Transverse colon (tissue), 4 donors: ENCODE measurements around the gene ENPP7. TPM values are rescaled to one million over a fixed set of nuclear protein-coding genes. Genes with fewer than 3 reads are reported as not detected.

Experiments
- DNase-seq: peaks from one replicate; pipeline ENCODE4 v3.0.0-alpha.2; 2019
- H3K27ac ChIP-seq, 4 donors: fragments of 200-600 bp; sonication (generic); 2 replicates each; pipeline ENCODE4 v1.5.1; 2016 to 2018; ENCODE audit warnings: inconsistent platforms in 4 of 4
- H3K27me3 ChIP-seq: fragments of 200-600 bp; sonication (generic); 2 replicates; pipeline ENCODE4 v1.5.1; 2017; ENCODE audit warnings: inconsistent platforms
- H3K36me3 ChIP-seq, 4 donors: fragments of 200-600 bp; sonication (generic); 2 replicates each; pipeline ENCODE4 v1.5.1; 2017 to 2019; ENCODE audit warnings: inconsistent platforms in 4 of 4
- H3K4me1 ChIP-seq, 4 donors: fragments of 200-600 bp; sonication (generic); 2 replicates each; pipeline ENCODE4 v1.5.1; 2017 to 2020; ENCODE audit warnings: inconsistent platforms in 4 of 4
- H3K4me3 ChIP-seq, 4 donors: fragments of 200-600 bp; sonication (generic); 1 replicate in 1 of 4; 2 replicates in 3 of 4; pipeline versions ENCODE4 v1.5.1 to v1.6.1; 2017 to 2019; ENCODE audit warnings: inconsistent platforms in 4 of 4
- H3K9me3 ChIP-seq, 2 donors: fragments of 200-600 bp; sonication (generic); 2 replicates each; pipeline ENCODE4 v1.5.1; 2017 to 2019; ENCODE audit warnings: inconsistent platforms in 2 of 2
- CTCF ChIP-seq, 5 experiments: fragments of 200-600 bp in 3 of 5; fragments of 450-650 bp in 2 of 5; sonication (generic) in 3 of 5; IDR thresholded peaks; 1 replicate in 2 of 5; 2 replicates in 3 of 5; pipeline ENCODE4 v1.5.1; 2016 to 2017; ENCODE audit warnings: antibody characterized with exemption in 5 of 5, inconsistent platforms in 3 of 5, mild to moderate bottlenecking in 2 of 5, moderate library complexity in 1 of 5
- EP300 ChIP-seq: sonication (generic); formaldehyde crosslinking; IDR thresholded peaks from one replicate; pipeline ENCODE4 v1.6.1; 2017; ENCODE audit warnings: antibody characterized with exemption, low read depth
- POLR2A ChIP-seq: fragments of 450-650 bp; IDR thresholded peaks from one replicate; pipeline ENCODE4 v1.6.1; 2016; ENCODE audit warnings: antibody characterized with exemption, mild to moderate bottlenecking, moderate library complexity
- POLR2AphosphoS5 ChIP-seq, 3 donors: sonication (generic); formaldehyde crosslinking; IDR thresholded peaks; one replicate each; pipeline ENCODE4 v1.6.1; 2016; ENCODE audit warnings: antibody characterized with exemption in 3 of 3
- WGBS, 2 donors: methylation state at CpG; one replicate each; pipeline ENCODE4 v1.1.5; 2018; ENCODE audit warnings: low coverage in 1 of 2; 5-methylcytosine and 5-hydroxymethylcytosine counted together
- in situ Hi-C, 4 donors: fragments of 200-750 bp; cut with MboI; loops; one replicate each; pipeline versions ENCODE4 v1.15.0 to v1.15.1; 2017; ENCODE audit warnings: low sequenced_read_pairs in 3 of 4, low pct_ligation_motif_present in 1 of 4, low pct_unique_long_range_greater_than_20kb in 1 of 4
- intact Hi-C: fragments of 100-400 bp; cut with DNase I; formaldehyde crosslinking; loops from one replicate; pipeline ENCODE4 v1.15.1; 2023; ENCODE audit warnings: low total_unique reads
- total RNA-seq, 4 donors: library from RNA; depleted of rRNA; stranded (reverse); fragments of >200 nt; gene quantifications; one replicate each; pipeline ENCODE4 v1.1.0, GENCODE V29; 2016

Gene ENPP7
- under 1 TPM in 1 of 4 donors, not detected in 3; 0.16 TPM for total RNA-seq

GRCh38 chr17:79730769-79731483 is at the start of gene ENPP7:
TSS of gene ENPP7 (plus strand) at chr17:79730943. CDS start at chr17:79731140, 197 bp downstream.
- no peak for DNase-seq
- 88 to 100% methylated on average over 2 to 32 of the region's 33 CpGs for WGBS, 2 donors

GRCh38 chr17:79681101-79681621 is 49.6 kb upstream of the ENPP7 start:
- in situ Hi-C loops (no loop called here), intact Hi-C loops (no loop called here)
- TF ChIP-seq POLR2AphosphoS5 (IDR thresholded peaks at IDR 0.05) (no peak), POLR2A (no peak), EP300 (no peak), CTCF (IDR thresholded peaks at IDR 0.05) (no peak)
- Histone ChIP-seq H3K27ac (no peak overlapping the region), H3K4me1 (no peaks in the 10 kb centered on the region), H3K36me3 (no peaks in the 10 kb centered on the region), H3K27me3 (peaks cover 28% of the 10 kb centered on the region), H3K4me3 (no peak overlapping the region), H3K9me3 (no peaks in the 10 kb centered on the region)
- DNase-seq, result no peak
- WGBS, 2 donors, result 78% methylated on average over 9 of the region's 14 CpGs; no CpG with 5 or more reads in 1 of the 2 donors

More at GRCh38 chr17:79730769-79731483, at the start of gene ENPP7:
- in situ Hi-C loops, result no loop called here
- Histone ChIP-seq H3K27me3 (no peaks in the 10 kb centered on the region), H3K27ac (no peak within 1 kb of the TSS), H3K4me1 (peaks cover 0 to 8% (median 2%) of the 10 kb centered on the region in 4 donors), H3K36me3 (no peaks in the 10 kb centered on the region), H3K9me3 (no peaks in the 10 kb centered on the region), H3K4me3 (no peak within 1 kb of the TSS)
- intact Hi-C loops, result no loop called here
- no peak for TF ChIP-seq EP300
- TF ChIP-seq POLR2AphosphoS5 (IDR thresholded peaks at IDR 0.05), result no peak
- TF ChIP-seq POLR2A, result no peak
- TF ChIP-seq CTCF (IDR thresholded peaks at IDR 0.05), result no peak

GRCh38 chr17:79681628-79682261 is 49.0 kb upstream of the ENPP7 start:
- no peaks in the 10 kb centered on the region for H3K36me3 ChIP-seq
- H3K27me3 ChIP-seq, result peaks cover 28% of the 10 kb centered on the region
- H3K4me3 ChIP-seq, result no peak overlapping the region
- WGBS, 2 donors, result 64 to 68% methylated on average over 4 to 9 of the region's 9 CpGs
- in situ Hi-C loops, result no loop called here
- H3K27ac ChIP-seq, result no peak overlapping the region
- intact Hi-C loops, result no loop called here
- TF ChIP-seq EP300, result no peak
- no peak for TF ChIP-seq POLR2AphosphoS5 (IDR thresholded peaks at IDR 0.05)
- TF ChIP-seq POLR2A, result no peak
- no peak for TF ChIP-seq CTCF (IDR thresholded peaks at IDR 0.05)
- no peaks in the 10 kb centered on the region for H3K9me3 ChIP-seq
- DNase-seq, result no peak
- H3K4me1 ChIP-seq, result no peaks in the 10 kb centered on the region

- no peak for TF ChIP-seq POLR2A
- no peak for TF ChIP-seq POLR2AphosphoS5 (IDR thresholded peaks at IDR 0.05)
- no peak for TF ChIP-seq EP300
- no peak for TF ChIP-seq CTCF (IDR thresholded peaks at IDR 0.05)
- DNase-seq, result no peak
- intact Hi-C loops (no loop called here), in situ Hi-C loops (no loop called here)
- Histone ChIP-seq H3K4me1 (no peaks in the 10 kb centered on the region), H3K27ac (no peak overlapping the region), H3K9me3 (no peaks in the 10 kb centered on the region), H3K36me3 (no peaks in the 10 kb centered on the region), H3K4me3 (no peak overlapping the region), H3K27me3 (peaks cover 28% of the 10 kb centered on the region)
- 51 to 70% methylated on average over 3 to 12 of the region's 12 CpGs for WGBS, 2 donors
Measured at GRCh38 chr17:79683365-79683764, 47.4 kb upstream of the ENPP7 start.
